Activated CD4-positive, alpha-beta T cell treated with anti-CD3 and anti-CD28 coated beads, Interleukin-2, Interleukin-4, amounts not matched to agents 100 ng/mL and 50 ng/mL, durations not matched to agents 16 hours and 8 hours (primary cell): ENCODE measurements around the gene TPO.
"Not testable (repeated sequence)": the region's sequence is repeated elsewhere in the genome, so short reads cannot be mapped to it uniquely, and the experiment has no call there.

ENCODE experiments used
- DNase-seq: peaks from one replicate; pipeline ENCODE4 v3.0.0-alpha.2; 2020; ENCODE audit warnings: low spot score

The TPO gene

GRCh38 chr2:1405967-1406366, 7.3 kb upstream of the TPO start:
- DNase-seq = no peak

DNA sequence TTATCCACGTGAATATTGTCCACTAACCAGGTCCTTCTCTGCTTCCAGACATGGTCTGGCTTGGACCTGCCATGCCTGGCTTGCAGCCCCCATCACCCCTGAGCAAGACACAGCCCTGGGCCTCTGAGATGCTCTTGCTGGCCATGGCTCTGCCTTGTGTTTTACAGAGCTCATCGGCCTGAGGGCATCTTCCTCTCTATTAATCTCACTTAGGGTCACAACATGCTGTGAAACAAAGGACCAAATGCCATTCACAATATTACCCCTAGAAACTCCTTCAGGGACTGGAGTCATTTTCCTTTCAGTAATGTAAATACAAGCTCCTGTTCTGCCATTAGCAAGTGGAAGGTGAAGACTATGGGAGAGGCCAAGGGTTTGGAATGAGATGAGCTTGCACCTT, 6.8 kb upstream of the TPO start:
- no peak for DNase-seq

DNA sequence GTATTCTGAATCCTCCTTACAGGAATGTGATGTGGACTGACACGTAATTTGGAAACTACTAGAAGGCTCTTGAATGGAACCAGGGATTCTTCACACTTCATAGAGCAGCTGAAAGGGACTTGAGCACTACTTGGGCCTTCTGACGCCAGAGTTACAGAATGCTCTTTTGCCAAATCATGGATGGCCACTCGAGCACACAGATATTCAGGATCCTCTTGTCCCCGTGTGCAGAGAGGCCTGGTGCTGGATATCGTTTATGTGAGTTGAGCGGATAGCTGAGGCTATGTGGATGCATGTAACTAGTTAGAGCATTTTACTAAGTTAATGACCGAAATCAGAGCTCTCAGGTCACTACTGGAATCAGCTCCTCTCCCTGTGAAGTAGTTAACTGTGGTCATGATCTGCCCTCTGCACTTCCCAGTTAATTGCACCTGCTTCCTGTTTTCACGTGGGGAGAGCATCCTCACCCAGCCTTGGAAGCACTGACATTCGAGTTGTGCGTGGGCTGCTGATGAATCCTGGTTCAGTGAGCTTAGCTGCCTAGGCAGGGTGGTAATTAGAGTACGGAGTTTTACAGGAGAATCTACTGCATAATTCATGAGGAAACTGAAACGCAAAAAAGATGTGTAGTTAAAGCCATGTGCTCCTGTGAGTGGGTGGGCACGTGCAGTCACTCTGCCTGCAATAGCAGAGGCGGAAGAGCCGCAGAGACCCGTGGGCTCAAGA, 5.2 kb upstream of the TPO start:
- DNase-seq = no peak

DNA sequence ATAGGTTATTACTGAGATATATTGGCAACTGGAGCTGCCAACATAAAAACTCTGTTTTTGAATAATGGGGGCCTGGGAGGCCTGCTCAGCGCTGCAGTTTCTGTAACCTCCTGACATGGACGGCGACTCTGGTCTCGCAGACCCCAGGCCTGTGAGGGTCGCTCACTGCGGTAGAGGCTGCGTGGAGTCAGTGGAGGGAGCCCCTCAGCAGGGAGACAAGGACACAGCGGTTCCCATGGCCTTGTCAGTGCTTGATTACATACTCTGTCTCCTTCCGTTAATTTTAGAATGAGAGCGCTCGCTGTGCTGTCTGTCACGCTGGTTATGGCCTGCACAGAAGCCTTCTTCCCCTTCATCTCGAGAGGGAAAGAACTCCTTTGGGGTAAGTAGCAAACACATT, 858 bp downstream of the TPO start:
- DNase-seq = no peak

- DNase-seq = not testable (repeated sequence)
These were observed 1.6 kb downstream of the TPO start for GRCh38 chr2:1414901-1415300.

- DNase-seq = no peak
These were observed 2.2 kb downstream of the TPO start for GRCh38 chr2:1415501-1415900.

- no peak for DNase-seq
These were observed 5.3 kb downstream of the TPO start for GRCh38 chr2:1418566-1418965.

DNA sequence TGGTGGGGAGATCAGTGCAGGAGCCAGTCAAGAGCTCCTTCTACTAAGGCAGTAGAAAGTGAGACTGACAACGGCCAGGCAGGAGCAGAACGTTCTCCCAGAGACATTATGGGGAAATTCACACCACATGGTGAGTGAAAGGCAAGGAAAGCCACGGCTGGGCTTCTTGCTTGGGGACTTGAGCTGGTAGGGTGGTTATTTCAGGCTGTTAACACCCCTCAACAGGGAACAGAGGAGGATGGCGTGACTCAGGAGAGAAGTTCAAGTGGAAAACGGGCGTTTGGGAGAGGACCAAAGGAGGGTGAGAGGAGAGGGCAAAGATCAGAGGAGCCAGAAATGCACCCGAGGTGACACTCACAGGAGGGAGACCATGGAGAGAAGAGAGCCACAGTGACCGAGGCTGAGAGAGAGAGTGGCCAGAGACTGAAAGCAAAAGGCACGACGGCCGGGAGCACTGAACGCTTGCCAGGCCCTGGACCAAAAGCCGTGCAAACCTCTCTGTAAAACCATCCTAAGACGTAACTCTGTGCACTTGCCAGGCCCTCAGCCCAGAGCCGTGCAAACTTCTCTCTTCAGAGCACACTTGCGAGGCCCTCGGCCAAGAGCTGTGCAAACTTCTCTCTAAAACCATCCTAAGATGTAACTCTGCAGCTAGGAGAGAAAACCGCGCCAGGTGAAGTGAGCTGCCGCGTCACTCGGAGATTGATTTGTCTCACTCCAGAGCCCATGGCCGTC, 7.7 kb downstream of the TPO start:
- DNase-seq = no peak

DNA sequence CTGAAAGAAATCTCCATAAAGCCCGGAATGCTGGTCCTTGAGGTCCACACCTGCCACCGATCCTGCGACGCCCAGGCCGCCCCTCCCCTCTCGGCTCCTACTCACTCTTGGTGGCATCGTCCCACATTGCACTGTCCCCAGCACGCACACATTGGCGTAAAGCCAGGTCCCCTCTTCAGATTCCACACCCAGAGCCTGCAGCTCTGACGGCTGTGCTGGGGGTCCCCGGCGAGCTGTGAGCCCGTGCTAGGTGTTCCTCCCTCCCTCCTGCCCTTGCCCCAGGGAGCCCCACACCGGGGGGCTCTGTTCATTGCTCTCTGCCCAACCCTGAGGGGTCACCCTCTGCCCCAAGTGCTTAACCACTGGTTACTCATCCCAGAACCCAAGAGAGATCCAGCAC, 8.5 kb downstream of the TPO start:
- no peak for DNase-seq

DNA sequence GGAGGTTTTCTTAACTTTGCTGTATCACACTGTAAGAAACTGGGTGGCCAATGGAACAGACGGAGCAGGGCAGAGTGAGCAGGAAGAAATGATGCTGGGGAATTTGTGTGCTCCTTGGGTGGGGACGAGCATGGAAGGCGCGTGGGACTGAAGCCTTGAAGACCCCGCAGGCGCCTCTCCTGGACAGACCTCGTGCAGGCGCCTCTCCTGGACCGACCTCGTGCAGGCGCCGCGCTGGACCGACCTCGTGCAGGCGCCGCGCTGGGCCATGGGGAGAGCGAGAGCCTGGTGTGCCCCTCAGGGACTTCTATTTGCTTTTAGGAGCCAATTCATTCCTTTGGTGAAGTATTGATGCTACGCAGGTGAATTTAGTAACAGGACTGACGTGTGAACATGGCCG, 8.9 kb downstream of the TPO start:
- no peak for DNase-seq

- no peak for DNase-seq
These were observed 9.5 kb downstream of the TPO start for GRCh38 chr2:1422716-1423285.

- DNase-seq = no peak
These were observed 13.8 kb downstream of the TPO start for GRCh38 chr2:1427086-1427485.

GRCh38 chr2:1429895-1430294, 16.6 kb downstream of the TPO start:
- no peak for DNase-seq

GRCh38 chr2:1430491-1430890, 17.2 kb downstream of the TPO start:
- DNase-seq = no peak

GRCh38 chr2:1431886-1432400, 18.7 kb downstream of the TPO start:
- DNase-seq = no peak

- DNase-seq = no peak
These were observed 19.5 kb downstream of the TPO start for GRCh38 chr2:1432726-1433125.

GRCh38 chr2:1436369-1436768, 23.1 kb downstream of the TPO start:
- no peak for DNase-seq

DNA sequence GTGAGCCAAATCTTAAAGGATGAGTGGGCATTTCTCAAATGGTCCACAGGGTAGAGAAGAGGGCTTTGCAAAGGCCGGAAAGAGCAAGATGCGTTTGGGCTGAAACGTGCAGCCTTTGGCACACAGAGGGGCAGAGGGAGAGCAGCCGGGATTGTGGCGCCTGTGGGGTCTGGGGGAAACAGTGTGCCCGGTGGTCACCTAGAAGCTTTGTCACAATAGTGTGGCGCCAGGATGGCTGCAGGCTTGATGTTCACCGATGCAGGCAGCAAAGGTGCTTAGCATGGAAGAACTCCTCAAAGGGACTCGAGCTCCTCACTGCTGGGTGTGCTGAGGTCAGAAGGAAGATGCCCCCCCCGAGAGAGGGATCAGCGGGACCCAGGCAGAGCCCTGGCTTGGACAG, 23.8 kb downstream of the TPO start:
- no peak for DNase-seq

DNA sequence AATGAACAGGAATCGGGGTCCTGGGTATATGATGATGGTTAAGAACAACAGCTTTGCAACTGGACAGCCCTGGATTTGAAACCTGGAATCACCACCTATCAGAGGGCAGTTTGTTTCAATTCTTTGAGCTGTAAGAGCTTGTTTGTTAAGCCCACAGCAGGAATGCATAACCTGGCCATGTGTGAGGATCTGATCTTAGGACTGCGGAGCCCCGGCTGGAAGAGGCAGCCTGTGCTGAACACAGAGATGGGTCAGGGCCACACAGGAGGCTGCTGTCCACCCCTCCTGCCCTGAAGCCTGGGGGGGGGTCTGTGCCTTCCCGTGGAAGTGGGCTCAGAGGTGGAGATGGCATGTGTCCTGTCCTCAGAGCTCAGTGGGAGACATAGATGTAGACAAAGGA, 24.3 kb downstream of the TPO start:
- no peak for DNase-seq

- no peak for DNase-seq
These were observed 25.7 kb downstream of the TPO start for GRCh38 chr2:1438972-1439371.

DNA sequence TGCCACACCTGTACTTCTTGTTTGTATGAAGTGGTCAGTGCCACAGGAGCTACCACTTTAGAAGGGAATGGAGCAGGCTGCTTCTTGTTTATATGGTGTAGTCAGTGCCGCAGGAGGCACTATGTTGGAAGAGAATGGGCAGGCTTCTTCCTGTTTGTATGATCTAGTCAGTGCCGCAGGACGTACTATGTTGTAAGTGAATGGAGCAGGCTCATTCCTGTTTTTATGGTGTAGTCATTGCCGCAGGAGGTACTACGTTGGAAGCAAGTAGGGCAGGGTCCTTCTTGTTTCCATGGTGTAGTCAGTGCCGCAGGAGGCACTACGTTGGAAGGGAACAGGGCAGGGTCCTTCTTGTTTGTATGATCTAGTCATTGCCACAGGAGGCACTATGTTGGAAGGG, 27.3 kb downstream of the TPO start:
- DNase-seq = no peak

GRCh38 chr2:1446301-1446700, 33.0 kb downstream of the TPO start:
- no peak for DNase-seq

- DNase-seq = no peak
These were observed 34.7 kb downstream of the TPO start for GRCh38 chr2:1448009-1448408.
